Esophagus squamous epithelium (tissue), 4 donors: ENCODE data around the gene MAPK8IP1.

Source experiments
- CTCF ChIP-seq, 6 experiments: fragments of 450-650 bp in 4 of 6; fragments of 200-600 bp in 2 of 6; sonication (generic) in 2 of 6; IDR thresholded peaks; one replicate each; pipeline ENCODE4 v1.5.1; 2016 to 2019; ENCODE audit warnings: antibody characterized with exemption in 6 of 6, mild to moderate bottlenecking in 4 of 6, moderate library complexity in 4 of 6
- POLR2A ChIP-seq, 4 donors: fragments of 450-650 bp; IDR thresholded peaks; one replicate each; pipeline ENCODE4 v1.6.1; 2017; ENCODE audit warnings: antibody characterized with exemption in 4 of 4, mild to moderate bottlenecking in 4 of 4, moderate library complexity in 3 of 4

- TF ChIP-seq CTCF (IDR thresholded peaks at IDR 0.05) (no peak), POLR2A (IDR thresholded peaks at IDR 0.05) (no peak)
Measured at GRCh38 chr11:45897556-45897955, 12.1 kb downstream of the MAPK8IP1 start.
